GM19455 (cell line): ENCODE data around the gene KIF27.
"Not testable (repeated sequence)": the region's sequence is repeated elsewhere in the genome, so short reads cannot be mapped to it uniquely, and the experiment has no call there.

ENCODE experiments used
- ATAC-seq: cut with Tn5 transposase; IDR thresholded peaks from one replicate; pipeline ENCODE4 v1.9.1; 2021; ENCODE audit not compliant: unreplicated experiment

Gene KIF27

DNA sequence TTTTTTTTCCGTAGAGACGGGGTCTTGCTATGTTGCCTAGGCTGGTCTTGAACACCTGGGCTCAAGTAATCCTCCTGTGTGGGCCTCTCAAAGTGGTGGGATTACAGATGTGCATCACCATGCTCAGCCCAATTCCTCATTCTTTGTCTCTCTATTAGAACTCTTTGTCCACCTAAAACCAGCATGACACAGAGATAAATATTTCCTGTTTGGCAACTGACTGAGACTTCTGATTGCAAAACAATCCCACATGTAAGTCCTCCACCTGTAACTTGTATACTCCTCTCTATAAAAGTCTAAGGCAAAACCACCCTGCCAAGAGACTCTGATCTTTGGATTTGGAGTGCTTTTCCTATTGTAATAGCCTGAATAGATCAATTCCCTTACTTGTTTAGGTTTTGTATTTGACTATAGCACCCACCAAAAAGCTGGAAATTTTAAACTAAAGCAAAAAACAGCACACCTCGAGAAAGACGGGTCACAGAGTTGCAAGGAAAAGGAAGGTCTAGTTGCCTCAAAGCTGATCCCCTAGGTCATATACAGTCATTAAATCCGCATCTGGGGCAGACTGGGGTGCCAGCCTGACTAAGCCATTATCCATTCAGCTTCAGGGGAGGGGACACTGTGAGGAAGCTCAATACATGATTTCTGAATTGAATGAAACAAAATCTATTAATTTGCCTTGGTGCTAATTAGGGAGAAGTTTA lies 13.5 kb upstream of the KIF27 start:
- ATAC-seq, result no peak

DNA sequence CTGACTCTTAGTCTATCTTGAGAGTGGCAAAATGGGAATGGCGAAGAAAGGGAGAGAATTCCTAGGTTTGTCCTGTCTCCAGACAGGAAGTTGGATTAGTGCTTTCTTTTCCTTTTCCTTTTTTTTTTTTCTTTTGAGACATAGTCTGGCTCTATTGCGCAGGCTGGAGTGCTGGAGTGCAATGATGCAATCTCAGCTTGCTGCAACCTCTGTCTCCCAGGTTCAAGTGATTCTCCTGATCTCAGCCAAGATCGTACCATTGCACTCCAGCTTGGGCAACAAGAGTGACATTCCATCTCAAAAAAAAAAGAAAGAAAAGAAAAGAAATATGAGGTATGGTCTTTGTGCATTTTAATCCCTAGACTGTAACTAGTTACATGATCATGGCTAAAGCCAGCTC lies 12.6 kb upstream of the KIF27 start:
- ATAC-seq, result no peak

DNA sequence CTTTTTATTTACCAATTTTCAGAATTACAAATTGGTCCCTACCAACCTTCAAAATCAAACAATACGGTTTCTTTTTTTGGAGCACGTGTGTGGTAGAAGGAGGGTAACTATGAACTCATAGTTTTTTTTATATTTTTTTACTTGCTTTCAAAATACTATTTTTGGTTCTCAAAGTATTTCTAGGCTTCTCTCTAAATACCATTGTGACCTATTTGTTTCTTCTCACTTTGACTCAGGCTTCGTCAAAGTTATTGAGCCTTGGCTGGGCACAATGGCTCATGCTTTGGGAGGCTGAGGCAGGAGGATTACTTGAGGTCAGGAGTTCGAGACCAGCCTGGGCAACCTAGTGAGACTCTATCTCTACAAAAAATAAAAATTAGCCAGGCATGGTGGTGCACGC lies 11.6 kb upstream of the KIF27 start:
- no peak for ATAC-seq

DNA sequence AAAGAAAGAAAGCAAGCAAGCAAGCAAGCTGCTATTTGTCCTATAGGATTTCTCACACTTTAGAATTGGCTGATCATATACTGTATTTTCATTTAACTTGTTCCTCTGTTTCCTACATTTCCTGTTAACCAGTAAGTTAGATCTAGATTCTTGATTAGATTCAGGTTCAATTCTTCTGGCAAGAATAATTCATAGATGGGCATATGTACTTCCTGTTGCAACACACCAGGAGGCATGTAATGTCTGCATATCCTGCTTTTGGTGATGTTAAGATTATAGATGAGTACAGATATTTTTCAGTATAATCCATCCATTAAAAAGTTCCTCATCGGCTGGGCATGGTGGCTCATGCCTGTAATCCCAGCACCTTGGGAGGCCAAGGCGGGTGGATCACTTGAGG lies 10.8 kb upstream of the KIF27 start:
- ATAC-seq, result no peak

DNA sequence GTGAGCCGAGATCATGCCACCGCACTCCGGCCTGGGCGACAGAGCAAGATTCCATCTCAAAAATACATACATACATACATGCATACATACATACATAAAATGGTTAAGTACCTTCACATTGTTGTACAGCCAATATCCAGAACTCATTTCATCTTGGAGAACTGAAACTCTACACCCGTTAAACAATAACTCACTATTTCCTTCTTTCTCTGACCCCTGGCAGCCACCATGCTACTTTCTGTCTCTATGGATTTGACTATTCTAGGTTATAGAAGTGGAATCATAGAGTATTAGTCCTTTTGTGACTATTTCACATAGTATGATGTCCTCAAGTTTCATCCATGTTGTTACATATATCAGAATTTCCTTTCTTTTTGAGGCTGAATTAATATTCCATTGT lies 9.6 kb upstream of the KIF27 start:
- no peak for ATAC-seq

DNA sequence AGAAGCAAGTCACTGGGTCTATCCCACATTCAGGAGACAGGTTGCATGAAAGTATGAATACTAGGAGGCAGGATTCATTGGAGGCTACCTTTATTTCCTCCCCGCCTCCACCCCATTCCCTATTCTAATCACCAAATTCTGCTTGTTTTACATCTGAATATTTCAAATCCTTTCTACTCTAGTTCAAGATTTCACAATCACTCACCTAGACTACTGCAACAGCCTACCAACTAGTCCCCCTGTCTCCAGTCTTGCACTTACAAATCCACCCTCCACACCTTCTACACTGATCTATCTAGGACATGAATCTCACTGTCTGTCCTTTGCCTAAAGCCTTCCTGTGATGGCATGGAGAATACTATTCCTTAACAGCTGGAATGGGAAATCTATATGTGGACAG lies 6.4 kb upstream of the KIF27 start:
- no peak for ATAC-seq

DNA sequence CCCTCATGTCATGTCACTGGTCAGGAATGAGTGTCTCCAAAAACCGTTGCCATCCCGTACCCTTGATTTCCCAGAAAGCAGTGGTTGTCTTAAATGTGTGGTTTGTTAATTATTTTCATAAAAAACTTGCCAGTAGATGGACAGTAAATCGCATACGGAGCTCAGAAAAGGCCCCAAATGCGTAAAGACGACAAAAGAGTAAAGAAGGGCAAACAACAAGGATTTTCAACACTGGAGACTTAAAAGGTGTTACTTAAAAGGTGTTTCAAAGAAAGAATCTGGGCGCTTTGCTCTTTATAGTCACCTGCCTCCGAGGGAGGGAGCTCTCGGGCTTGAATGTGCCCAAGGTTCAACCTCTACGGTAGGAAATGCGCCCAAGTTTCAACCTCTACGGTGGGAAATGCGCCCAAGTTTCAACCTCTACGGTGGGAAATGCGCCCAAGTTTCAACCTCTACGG lies 734 bp downstream of the KIF27 start:
- ATAC-seq, result peak; percentile 35

DNA sequence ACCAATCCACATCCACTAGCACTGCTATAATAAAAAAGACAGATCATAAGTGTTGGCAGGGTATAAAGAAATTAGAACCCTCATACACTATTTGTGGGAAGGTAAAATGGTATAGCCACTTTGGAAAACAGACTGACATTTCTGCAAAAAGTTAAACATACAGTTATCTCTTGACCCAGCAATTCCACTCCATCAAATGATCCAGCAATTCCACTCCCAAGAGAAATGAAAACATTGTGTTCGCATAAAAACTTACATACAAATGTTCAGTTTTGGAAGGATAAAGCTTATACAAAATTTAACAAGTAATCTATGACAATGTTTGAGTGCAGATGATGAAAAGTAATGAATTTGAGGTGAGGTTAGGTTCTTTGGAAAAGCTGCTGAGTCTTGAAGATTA lies 2.1 kb downstream of the KIF27 start:
- no peak for ATAC-seq

DNA sequence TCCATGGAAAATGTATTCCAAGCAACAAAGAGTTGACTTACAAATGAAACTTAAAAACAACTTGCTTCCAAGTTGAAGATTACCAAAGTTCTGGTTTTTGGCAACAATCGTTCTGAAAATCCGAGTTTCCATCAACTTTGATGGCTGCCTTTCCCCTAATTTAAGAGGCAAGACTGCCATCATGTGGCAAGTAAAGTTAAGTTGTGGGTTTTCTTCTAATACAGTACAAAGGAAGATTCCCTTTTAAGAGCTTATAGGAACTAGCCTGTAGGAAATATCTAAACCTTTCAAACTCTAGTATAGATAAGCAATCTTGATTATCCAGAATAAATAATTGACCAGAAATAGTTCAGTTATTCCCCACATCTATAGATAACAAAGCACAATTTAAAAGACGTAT lies 9.0 kb downstream of the KIF27 start:
- ATAC-seq, result not testable (repeated sequence)

DNA sequence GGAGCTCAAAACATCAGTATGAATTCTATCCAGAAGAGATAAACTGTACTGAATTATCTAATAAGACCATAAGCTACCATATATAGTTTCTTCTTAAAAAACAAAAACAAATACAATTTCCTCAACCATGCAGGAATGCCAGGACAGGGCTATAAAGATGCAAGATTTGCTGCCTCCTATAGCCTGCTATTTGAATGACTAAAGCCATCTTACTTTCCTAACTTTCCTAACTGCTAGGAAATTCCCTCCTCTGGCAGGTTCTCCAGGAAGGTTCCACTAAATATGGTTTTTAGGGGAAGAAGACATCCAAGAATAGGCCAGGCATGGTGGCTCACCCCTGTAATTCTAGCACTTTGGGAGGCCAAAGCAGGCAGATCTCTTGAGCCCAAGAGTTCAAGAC lies 15.1 kb downstream of the KIF27 start:
- no peak for ATAC-seq

DNA sequence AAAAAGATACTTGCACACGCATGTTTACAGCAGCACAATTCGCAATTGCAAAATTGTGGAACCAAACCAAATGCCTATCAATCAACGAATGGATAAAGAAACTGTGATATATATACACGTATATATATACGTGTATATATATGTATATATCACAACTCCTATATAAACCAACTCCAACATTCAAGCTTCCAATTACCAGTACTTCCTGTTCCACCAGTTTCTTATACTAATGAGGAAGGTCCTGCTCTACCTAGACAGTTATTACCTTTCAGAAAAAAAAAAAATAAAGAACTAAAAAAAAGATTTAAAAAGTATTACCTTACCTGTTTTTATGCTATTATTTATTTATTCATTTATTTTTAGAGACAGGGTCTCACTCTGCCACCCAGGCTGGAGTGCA lies 20.6 kb downstream of the KIF27 start:
- ATAC-seq, result not testable (repeated sequence)

DNA sequence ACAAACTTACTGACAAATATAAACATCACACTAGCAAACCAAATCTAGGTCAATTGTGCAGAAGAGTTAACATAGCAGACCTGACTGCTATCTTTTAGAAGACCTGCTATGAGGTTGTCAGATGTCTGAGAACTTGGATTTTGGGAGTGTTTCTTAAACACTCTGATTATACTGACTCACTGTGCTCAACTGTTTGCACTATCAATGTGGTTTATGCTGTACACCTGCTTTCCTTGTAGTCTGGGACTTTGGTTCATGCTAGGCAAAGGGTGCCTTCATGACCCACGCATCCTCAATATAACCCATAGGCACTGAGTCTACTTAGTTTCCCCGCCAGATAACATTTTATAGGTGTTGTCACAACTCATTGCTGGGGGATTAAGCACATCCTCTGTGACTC lies 26.9 kb downstream of the KIF27 start:
- ATAC-seq, result not testable (repeated sequence)

DNA sequence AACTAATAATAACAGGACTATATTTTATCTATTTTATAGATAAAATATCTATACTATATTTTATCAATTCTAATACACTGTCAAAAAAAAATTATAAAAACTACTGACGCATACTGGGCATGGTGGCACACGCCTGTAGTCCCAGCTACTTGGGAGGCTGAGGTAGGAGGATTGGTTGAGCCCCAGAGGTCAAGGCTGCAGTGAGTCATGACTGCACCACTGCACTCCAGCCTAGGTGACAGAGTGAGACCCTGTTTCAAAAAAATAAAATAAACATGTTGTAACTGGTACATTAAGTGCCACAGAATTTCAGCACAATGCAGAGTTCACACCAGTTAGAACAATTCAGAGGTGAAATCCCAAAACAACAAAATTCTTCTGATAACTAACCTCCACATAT lies 34.7 kb downstream of the KIF27 start:
- not testable (repeated sequence) for ATAC-seq

DNA sequence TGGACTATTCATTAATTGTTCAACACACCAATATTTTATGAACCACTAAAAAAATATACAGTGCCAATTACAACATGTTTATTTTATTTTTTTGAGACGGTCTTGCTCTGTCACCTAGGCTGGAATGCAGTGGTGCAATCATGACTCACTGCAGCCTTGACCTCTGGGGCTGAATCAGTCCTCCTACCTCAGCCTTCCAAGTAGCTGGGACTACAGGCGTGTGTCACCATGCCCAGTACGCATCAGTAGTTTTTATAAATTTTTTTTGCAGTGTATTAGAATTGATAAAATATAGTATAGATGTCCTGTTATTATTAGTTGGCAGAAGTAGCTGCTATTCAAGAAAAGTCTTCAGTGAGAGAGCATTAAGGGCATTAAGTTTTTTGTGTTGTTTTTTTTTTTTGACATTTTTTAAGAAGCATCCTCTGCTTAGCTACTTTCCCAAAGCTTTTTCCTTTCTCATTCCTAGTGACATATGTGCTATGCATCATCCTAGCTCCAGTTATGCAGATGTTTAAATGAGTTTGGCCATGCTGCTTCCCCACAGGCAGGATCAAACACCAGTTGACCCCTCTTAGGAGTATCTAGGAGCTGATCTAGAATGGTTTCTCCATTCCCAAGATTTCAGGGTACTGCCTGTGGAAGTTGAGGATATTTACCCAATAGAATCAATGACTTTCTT lies 35.5 kb downstream of the KIF27 start:
- not testable (repeated sequence) for ATAC-seq

DNA sequence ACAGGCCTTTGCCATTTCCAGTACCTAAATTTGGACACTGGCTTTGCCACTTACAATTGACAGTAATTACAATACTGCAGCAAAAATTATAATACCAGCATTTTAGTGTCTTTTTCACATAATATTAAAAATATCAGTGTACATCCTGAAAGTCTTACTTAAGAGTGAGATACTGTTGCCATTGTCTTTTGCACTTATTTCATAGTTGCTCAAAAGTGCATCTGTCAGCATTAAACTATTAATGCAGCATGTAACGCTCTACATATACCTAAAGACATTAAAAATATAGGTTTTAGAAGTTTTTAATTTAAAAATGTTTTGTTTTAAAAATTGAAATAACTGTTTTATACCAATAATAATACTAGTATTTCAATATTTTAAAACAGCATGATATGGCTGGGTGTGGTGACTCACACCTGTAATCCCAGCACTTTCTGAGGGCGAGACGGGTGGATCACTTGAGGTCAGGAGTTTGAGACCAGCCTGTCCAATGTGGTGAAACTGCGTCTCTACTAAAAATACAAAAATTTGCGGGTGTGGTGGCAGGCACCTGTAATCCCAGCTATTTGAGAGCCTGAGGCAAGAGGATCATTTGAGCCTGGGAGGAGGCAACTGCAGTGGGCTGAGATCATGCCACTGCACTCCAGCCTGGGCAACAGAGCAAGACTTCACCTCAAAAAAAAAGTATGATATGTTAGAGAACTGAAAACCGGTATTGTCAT lies 39.4 kb downstream of the KIF27 start:
- not testable (repeated sequence) for ATAC-seq

DNA sequence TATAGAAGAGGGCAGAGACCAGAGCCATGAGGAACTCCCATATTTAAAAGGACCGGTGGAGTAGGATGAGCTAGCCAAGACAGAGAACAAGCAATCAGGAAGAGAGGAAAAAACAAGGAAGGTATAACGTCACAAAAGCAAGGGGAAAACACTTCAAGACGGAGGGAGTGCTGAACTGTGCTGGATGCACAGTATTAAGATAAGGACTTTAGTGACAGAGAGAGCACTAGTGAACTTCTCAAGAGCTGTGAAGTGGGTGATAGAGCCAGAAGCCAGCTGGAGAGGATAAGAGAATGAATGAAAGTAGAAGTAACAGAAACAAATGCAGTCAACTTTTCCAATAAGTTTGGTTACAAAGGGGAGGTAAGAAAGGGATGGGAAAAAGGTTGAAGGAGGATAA lies 45.7 kb downstream of the KIF27 start:
- ATAC-seq, result not testable (repeated sequence)

DNA sequence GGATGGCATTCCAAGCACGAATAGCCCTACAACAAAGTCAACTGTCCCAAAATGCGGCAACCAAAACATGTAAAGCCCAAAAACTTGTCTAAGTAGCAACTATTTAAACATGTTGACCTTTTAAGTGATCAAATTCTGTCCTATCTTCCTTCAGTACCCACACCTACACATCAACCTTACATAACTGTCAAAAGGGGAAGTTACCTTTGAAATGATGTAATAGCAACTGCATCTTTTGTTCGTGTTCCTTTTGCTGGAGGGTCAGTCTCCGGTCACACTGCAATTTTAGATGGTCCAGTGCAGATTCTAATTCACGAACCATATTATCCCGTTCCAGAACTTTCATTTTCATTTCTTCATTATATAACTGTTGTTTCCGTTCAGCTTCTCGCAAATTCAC lies 71.3 kb downstream of the KIF27 start:
- not testable (repeated sequence) for ATAC-seq

DNA sequence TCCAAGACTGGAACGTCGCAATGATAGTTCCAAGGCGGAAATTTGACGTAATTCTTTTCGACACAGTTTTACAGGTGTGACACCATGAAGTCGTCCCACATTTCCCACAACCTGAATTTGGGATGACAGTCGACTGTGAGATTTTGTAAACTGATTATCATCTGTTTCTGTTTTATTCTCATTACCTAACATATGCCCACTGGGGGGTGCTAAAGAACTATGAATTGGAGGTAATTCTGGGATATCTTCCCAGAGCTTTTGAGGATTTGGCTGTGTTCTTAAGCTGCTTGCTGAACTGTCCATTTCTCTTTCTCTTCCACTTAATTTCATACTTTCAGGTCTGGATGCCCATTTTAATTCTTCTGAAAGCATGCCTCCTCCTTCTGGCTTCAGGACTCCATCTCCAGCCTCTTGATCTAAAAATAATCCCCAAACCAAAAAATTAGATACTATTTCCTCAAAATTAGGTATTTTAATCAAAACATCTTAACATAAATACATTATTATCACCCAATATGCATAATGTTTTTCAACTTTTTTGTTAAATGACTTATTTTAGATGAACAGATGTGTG lies 84.1 kb downstream of the KIF27 start:
- ATAC-seq, result not testable (repeated sequence)

DNA sequence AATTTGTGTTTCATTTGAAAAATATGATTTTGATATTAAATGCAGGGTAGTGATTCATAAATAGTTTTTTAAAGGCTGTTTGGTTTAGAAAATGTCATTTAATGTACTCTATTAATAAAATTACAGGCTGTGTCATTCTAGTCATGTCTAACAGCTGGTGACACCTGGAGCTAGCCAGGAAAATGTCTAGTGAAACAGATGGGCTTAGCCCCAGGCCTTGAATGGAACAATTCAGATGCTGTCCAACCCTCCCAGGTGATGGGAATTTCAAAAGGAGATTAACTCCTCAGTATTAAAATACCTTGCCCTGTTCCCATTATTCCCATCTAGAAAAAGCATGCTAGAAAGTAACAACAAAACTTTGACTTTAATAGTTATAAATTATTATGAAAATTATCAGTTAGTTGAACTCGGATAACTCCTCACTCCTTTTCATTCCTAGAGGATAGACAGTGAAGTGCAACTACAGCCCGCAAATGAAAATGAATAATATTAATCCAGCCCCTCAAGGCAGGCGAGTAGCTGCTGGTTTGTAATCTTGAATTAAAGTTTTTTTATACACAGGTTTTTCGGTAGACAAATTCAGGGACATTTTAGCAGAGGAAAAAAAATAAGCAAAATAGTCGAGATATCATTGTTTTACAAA lies 90.7 kb downstream of the KIF27 start:
- not testable (repeated sequence) for ATAC-seq

DNA sequence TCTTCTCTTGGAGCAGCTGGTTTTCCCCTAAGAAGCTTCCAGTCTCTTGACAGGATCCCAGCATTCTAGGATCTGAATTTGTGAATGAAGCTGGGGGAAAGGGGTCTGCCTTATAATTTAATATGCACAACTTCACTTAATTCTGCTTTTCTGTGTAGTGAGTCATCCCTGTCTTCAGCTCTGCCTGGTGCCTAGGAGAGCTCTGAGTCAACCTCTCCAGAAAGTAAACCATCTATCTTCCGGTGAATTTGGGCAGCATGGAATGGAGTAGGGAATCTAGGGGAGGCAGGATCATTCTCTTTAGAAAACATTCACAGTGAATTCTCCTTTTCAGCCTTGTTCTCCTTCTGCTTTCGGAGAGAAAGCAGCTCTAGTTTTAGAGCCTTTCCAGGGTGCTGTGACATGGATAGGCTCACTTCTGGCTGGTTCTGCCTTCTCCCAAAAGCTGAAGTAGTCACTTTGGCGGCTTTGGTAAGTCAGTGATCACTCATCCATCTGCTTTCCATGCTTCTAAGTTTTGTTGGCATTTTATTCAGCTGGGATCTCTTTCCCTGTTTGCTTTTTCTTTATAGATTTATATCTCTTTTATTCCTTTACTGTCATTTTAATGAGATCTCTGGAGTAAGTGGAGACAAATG lies 96.1 kb downstream of the KIF27 start:
- ATAC-seq, result not testable (repeated sequence)
